Activated CD8-positive, alpha-beta T cell treated with anti-CD3 and anti-CD28 coated beads, Interleukin-2, amount 10 ng/mL, durations not matched to agents 7 days and 5 days (primary cell): ENCODE data around the gene FAM9A. TPM values are rescaled to one million over a fixed set of nuclear protein-coding genes. Genes with fewer than 3 reads are reported as not detected.
A peak's percentile ranks its signal among the peaks of the same experiment; 100 is the strongest.
"Not testable (repeated sequence)": the region's sequence is repeated elsewhere in the genome, so short reads cannot be mapped to it uniquely, and the experiment has no call there.

Experiments used
- ATAC-seq: fragments of 150-1000 bp; cut with Tn5 transposase; one replicate; pipeline ENCODE4 v1.10.0; 2021; ENCODE audit warnings: moderate library complexity
- CTCF ChIA-PET: fragments of 350-600 bp; sonication (Branson Sonifier 250); formaldehyde crosslinking; loops from one replicate; lab custom pipeline; 2021; ENCODE audit warnings: antibody characterized with exemption; lab: Charles Lee
- POLR2A ChIA-PET: fragments of 350-600 bp; sonication (Branson Sonifier 250); formaldehyde crosslinking; loops from one replicate; lab custom pipeline; 2021; ENCODE audit warnings: antibody characterized with exemption; lab: Charles Lee
- DNase-seq: peaks from one replicate; pipeline ENCODE4 v3.0.0-alpha.2; 2020
- H3K27ac Mint-ChIP-seq: one replicate; pipeline ENCODE4 v1.8.0; 2021; ENCODE audit warnings: mild to moderate bottlenecking, mixed read lengths
- H3K27me3 Mint-ChIP-seq: one replicate; pipeline ENCODE4 v1.8.0; 2021; ENCODE audit warnings: low read depth, mixed read lengths
- H3K36me3 Mint-ChIP-seq: one replicate; pipeline ENCODE4 v1.8.0; 2021; ENCODE audit warnings: low read depth, mixed read lengths
- H3K4me1 Mint-ChIP-seq: one replicate; pipeline ENCODE4 v1.8.0; 2021; ENCODE audit warnings: low read depth, mixed read lengths
- H3K4me3 Mint-ChIP-seq: one replicate; pipeline ENCODE4 v1.8.0; 2021; ENCODE audit warnings: mild to moderate bottlenecking, mixed read lengths
- H3K9me3 Mint-ChIP-seq: one replicate; pipeline ENCODE4 v1.8.0; 2022; ENCODE audit warnings: mixed read lengths; ENCODE audit not compliant: insufficient read depth
- total RNA-seq, 2 experiments: library from RNA; stranded (reverse); gene quantifications; one replicate each; pipeline ENCODE4 v1.2.3, GENCODE V29; 2021

Gene FAM9A
- total RNA-seq, 2 experiments from 2014 or later, result not detected

DNA sequence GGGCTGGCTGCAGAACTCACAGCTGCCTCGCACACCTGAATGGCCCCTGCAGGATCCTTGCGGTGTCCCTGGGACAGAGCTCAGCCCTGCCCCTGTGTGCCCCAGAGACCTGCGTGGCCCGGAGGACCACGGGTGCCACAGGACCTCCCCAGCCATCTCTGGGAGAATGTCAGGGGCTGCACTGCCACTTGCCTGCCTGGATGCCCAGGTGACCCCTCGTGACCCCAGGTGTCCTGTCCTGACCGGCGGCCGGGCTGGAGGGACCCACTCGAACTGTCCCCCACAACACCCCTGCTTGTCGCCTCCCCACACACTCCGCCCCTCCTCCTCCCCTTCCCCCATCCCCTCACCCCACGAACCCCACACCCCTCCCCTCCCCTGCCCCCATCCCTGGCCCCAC lies 1.9 kb downstream of the FAM9A start:
- H3K4me3 Mint-ChIP-seq, H3K27ac Mint-ChIP-seq, H3K27me3 Mint-ChIP-seq, CTCF ChIA-PET, POLR2A ChIA-PET, H3K36me3 Mint-ChIP-seq, H3K4me1 Mint-ChIP-seq, DNase-seq, ATAC-seq, H3K9me3 Mint-ChIP-seq: not testable (repeated sequence)

DNA sequence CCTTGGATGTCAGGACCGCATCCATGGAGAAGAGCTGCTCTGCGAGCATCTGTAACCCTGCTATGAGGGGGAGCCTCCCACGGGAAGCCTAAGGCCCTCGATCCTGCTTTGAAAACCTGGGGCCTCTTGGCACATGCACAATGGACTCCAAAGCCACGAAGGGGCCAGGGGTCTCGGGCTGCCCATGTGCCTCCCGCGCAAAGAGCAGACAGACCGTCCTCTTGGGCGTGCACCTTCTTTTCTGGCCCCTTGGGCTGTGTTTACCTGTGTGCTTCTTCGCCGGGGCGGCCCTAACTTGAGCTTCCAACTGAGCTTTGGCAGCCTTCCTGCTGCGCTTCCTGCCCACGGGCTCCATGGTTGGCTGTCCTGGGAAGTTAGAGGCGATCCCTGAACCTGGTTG lies 2.5 kb downstream of the FAM9A start:
- ATAC-seq, H3K4me3 Mint-ChIP-seq, H3K27me3 Mint-ChIP-seq, H3K27ac Mint-ChIP-seq, H3K4me1 Mint-ChIP-seq, DNase-seq, H3K36me3 Mint-ChIP-seq, POLR2A ChIA-PET, H3K9me3 Mint-ChIP-seq, CTCF ChIA-PET: not testable (repeated sequence)

DNA sequence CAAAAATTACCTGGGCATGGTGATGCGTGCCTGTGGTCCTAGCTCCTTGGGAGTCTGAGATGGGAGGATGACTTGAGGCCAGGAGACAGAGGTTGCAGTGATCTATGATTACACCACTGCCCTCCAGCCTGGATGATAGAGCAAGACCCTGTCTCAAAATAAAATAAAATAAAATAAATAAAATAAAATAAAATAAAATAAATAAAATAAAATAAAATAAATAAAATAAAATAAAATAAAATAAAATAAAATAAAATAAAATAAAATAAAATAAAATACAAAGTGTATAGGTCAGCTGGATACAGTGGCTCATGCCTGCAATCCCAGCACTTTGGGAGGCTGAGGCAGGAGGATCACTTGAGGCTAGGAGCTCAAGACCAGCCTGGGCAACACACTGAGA lies 14.1 kb downstream of the FAM9A start:
- H3K4me1 Mint-ChIP-seq, H3K4me3 Mint-ChIP-seq, H3K36me3 Mint-ChIP-seq, H3K27ac Mint-ChIP-seq, CTCF ChIA-PET, ATAC-seq, H3K27me3 Mint-ChIP-seq, POLR2A ChIA-PET, DNase-seq, H3K9me3 Mint-ChIP-seq: not testable (repeated sequence)

DNA sequence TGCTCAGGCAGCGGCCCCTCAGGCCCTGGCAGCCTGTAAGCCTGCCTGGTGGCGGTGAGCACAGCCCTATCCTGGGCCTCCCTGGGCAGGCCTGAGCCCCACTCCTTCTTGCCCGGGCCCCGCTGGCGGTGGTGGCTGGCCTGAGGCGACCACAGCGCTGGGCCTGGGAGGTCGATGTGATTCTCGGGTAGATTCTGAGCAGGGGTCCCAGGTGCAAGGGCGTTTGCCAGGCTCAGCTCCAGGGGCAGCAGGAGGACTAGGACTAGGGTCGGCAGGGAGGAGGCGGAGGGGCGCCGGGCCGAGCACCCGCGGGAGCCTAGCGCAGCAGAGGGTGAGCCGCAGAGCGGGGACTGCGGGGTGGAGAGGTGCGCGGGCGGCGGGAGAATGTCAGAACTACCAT lies 17.0 kb downstream of the FAM9A start:
- H3K4me3 Mint-ChIP-seq, result no peak overlapping the region
- H3K27me3 Mint-ChIP-seq, result no peaks in the 10 kb centered on the region
- DNase-seq (no peak), ATAC-seq (no peak)
- peaks cover 2% of the 10 kb centered on the region for H3K4me1 Mint-ChIP-seq
- ChIA-PET POLR2A (no interaction called here), CTCF (no interaction called here)
- H3K36me3 Mint-ChIP-seq, result no peaks in the 10 kb centered on the region
- H3K27ac Mint-ChIP-seq, result no peak overlapping the region
- H3K9me3 Mint-ChIP-seq, result no peaks in the 10 kb centered on the region

DNA sequence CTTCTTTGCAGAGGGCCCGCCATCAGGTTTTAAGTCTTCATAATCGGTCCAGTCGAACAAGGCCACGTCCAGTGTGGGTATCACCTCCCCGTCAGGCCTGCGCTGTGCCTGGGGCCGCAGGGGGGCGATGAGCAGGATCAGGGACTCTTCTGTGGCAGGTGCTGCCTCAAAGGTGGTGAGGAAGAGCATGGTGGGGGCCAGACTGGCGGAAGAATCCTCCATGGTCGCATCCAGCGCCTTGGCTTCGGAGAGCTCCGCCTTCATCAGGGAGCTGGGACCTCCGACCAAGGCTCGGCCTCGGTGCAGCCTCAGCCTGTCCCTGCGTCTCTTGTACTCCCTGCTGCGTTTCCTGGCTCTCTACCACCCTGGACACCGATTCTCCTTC lies 17.5 kb downstream of the FAM9A start:
- Mint-ChIP-seq H3K36me3 (no peaks in the 10 kb centered on the region), H3K9me3 (no peaks in the 10 kb centered on the region), H3K4me3 (no peak overlapping the region), H3K27me3 (no peaks in the 10 kb centered on the region), H3K4me1 (peaks cover 2% of the 10 kb centered on the region), H3K27ac (no peak overlapping the region)
- no peak for ATAC-seq
- ChIA-PET POLR2A (no interaction called here), CTCF (no interaction called here)
- DNase-seq, result no peak

DNA sequence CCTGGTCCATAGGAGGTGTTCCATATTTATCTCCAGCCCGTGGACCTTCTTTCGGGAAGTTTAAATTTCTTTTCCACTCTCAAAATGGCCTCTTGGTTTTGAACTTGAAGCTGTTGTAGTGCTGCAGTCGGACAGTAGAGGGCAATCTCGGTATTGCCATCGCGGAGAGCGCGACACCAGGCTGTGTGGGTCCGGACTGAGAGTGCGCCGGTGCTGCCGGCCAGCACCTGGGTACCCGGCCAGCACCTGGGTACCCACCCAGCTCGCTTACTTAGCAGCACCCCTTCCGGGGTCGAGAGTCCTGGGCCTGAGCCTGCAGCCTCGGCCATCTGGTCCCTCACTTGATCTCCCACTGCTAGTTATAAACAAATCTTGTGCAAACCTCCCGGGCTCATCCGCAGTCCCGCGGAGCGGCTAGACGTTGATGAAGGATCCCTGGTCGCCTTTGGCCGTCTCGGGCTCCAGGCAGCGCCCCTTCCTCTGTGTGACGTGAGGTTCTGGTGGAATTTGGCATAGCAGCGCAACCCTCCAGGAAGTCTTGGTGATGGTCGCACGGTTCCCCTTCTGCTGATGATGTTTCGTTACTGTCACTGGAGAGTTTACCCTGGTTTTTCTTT lies 18.0 kb downstream of the FAM9A start:
- peak; percentile 58 for ATAC-seq
- ChIA-PET CTCF (interaction anchor here (0.6 kb wide), 1 partner anchor 14 kb away, joined by 4 read pairs; no protein-coding TSS in a partner anchor), POLR2A (no interaction called here)
- Mint-ChIP-seq H3K36me3 (no peaks in the 10 kb centered on the region), H3K4me3 (no peak overlapping the region), H3K27ac (no peak overlapping the region), H3K9me3 (no peaks in the 10 kb centered on the region), H3K4me1 (peaks cover 2% of the 10 kb centered on the region), H3K27me3 (no peaks in the 10 kb centered on the region)
- DNase-seq, result peak; percentile 47

DNA sequence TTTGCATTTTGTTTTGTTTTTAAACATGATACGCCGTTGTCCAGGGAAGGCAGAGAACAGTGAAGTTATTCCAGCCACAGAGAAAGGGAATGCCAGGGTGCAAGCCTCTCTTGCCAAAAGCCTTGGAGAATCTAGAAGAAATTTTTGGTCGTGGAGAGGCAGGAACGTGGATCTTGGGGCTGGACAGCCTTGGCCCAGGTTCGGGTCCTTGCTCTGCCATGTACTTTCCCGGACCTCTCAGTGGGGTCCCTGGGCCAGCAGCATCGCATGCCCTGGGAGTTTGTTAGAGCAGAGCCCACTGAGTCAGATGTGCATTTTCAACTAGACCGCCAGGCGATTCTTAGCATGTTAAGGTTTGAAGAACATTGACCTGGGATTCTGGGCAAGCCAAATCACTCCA lies 18.6 kb downstream of the FAM9A start:
- no peak overlapping the region for H3K4me3 Mint-ChIP-seq
- H3K9me3 Mint-ChIP-seq, result no peaks in the 10 kb centered on the region
- H3K36me3 Mint-ChIP-seq, result no peaks in the 10 kb centered on the region
- ChIA-PET POLR2A (no interaction called here), CTCF (no interaction called here)
- no peak overlapping the region for H3K27ac Mint-ChIP-seq
- H3K4me1 Mint-ChIP-seq, result peaks cover 2% of the 10 kb centered on the region
- no peak for DNase-seq
- ATAC-seq, result no peak
- no peaks in the 10 kb centered on the region for H3K27me3 Mint-ChIP-seq

DNA sequence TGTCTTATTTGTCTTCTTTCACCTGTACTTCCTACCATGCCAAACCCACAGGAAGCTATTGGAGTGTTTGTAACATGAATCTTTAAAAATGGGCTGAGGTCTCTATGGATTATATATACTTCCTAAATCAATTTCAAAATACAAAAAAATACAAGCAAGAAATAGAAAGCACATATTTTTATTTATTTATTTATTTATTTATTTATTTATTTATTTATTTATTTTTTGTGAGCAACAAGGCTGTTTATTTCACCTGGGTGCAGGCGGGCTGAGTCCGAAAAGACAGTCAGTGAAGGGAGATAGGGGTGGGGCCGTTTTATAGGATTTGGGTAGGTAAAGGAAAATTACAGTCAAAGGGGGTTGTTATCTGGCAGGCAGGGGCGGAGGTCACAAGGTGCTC lies 19.3 kb downstream of the FAM9A start:
- DNase-seq, H3K27me3 Mint-ChIP-seq, POLR2A ChIA-PET, H3K9me3 Mint-ChIP-seq, H3K4me1 Mint-ChIP-seq, CTCF ChIA-PET, ATAC-seq, H3K36me3 Mint-ChIP-seq, H3K4me3 Mint-ChIP-seq, H3K27ac Mint-ChIP-seq: not testable (repeated sequence)

DNA sequence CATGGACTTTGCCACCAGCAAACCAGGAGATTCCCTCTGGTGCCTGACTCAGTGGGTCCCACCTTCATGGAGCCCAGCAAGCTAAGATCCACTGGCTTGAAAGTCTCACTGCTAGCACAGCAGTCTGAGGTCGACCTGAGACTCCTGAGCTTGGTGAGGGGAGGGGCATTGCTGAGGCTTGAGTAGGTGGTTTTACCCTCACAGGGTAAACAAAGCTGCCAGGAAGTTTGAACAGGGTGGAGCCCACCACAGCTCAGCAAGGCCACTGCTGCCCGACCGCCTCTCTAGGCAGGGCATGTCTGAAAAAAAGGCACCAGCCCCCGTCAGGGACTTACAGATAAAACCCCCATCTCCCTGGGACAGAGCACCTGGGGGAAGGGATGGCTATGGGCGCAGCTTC lies 28.1 kb downstream of the FAM9A start:
- no peak for ATAC-seq
- DNase-seq, result no peak
- no peaks in the 10 kb centered on the region for H3K36me3 Mint-ChIP-seq
- no peaks in the 10 kb centered on the region for H3K9me3 Mint-ChIP-seq
- ChIA-PET CTCF (no interaction called here), POLR2A (no interaction called here)
- no peaks in the 10 kb centered on the region for H3K4me1 Mint-ChIP-seq
- H3K27ac Mint-ChIP-seq, result no peak overlapping the region
- H3K27me3 Mint-ChIP-seq, result peaks cover 3% of the 10 kb centered on the region
- no peak overlapping the region for H3K4me3 Mint-ChIP-seq

DNA sequence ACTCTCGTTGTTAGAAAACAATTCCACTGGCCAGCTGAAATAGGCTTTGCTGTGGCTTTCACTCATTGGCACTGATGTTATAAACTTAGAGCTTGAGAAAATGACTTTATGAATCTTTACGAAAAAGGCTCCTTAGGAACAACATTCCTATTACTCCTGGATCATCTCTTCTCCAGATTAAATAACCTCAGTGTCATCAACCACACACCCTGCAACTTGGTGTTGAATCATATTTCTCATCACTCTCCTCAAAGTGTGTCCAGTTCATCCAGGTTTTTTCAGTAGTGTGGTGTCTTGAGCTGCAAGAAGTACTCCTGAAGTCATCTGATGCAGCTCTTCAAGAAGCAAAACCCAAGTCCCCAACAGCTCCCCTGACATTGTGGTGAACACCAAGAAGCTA lies 41.2 kb downstream of the FAM9A start:
- Mint-ChIP-seq H3K9me3 (no peaks in the 10 kb centered on the region), H3K4me1 (peaks cover 3% of the 10 kb centered on the region), H3K4me3 (no peak overlapping the region), H3K27me3 (peaks cover 6% of the 10 kb centered on the region), H3K27ac (no peak overlapping the region), H3K36me3 (no peaks in the 10 kb centered on the region)
- no peak for ATAC-seq
- CTCF ChIA-PET, result no interaction called here
- POLR2A ChIA-PET, result no interaction called here
- DNase-seq, result no peak

DNA sequence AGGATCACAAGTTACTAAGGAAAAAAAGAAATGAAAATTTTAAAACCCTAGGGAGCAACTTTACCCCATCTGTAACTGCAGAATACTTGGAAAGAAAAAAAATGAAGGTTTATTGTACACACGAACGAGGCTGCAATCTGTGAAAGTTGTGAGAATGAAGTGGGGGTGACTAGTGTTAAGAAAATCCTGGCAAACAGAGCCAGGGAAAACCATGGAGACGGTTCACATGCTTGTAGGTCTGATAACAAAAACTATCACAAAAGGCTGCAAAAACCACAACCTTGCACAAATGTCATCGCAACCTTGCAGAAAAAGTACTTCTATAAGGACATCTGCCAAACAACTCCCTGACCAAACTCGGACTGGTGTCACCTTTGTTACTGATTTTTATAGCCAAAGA lies 42.5 kb downstream of the FAM9A start:
- H3K4me3 Mint-ChIP-seq, H3K27me3 Mint-ChIP-seq, CTCF ChIA-PET, H3K4me1 Mint-ChIP-seq, H3K36me3 Mint-ChIP-seq, DNase-seq, ATAC-seq, POLR2A ChIA-PET, H3K9me3 Mint-ChIP-seq, H3K27ac Mint-ChIP-seq: not testable (repeated sequence)

DNA sequence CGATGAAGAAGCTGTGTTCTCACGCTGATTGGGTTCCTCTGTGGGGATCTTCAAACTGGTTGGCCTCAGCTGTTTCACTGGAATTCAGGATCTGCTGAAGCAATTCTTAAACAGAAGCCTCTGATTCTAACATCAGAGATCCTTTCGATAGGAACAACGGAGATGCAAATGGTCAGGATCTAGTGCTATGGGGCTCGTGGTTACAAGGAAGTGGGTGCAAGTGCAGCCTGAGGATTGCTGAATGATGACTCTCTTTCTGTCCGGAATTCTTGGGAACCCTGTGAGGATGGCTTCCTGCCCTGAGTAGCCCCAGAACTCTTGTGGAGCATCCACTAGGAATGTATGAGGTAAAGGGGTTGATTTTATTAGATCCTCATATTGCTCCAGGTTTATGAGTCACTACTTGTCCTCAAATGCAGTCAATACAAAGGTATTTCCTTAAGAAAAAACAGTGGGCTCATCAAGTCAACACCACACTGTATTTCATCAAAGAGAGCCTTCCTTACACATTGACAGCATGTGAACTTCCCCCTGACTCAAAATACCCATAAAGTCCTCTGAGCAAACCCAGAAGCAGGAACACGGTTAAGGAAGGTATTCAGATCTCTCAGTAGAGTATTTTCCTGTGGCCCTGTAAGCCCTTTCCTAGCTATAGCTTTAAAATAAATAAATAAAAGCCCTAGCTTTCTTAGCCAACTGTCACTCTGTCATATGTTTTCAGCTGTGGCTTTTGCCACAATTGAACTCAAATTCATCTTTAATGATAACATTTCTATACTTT lies 43.4 kb downstream of the FAM9A start:
- H3K4me1 Mint-ChIP-seq, H3K4me3 Mint-ChIP-seq, DNase-seq, H3K9me3 Mint-ChIP-seq, CTCF ChIA-PET, H3K36me3 Mint-ChIP-seq, ATAC-seq, POLR2A ChIA-PET, H3K27me3 Mint-ChIP-seq, H3K27ac Mint-ChIP-seq: not testable (repeated sequence)
